ENCODE measurements around the gene SMCO1.

SMCO1 gene

GRCh38 chr3:196514913-196515621 lies at the start of gene SMCO1:
Gene SMCO1, minus strand, starts transcription at chr3:196515346. Its CDS starts 137 bp downstream, at chr3:196515209.
- TF ChIP-seq FOXM1 (IDR thresholded peaks at IDR 0.05; ENCODE audit: borderline replicate concordance) (no peak), FOXK2 (IDR thresholded peaks at IDR 0.05) (no peak), SUZ12 (IDR thresholded peaks at IDR 0.05) (no peak), ARNT (IDR thresholded peaks at IDR 0.05) (no peak), TARDBP (IDR thresholded peaks at IDR 0.05) (no peak)
- ChIA-PET CTCF (interaction anchor here (0.6 to 1.0 kb wide), 2 partner anchors 41 to 261 kb away, joined by 3 to 4 read pairs; no protein-coding TSS in a partner anchor), POLR2A (no interaction called here)
- DNase-seq (ENCODE audit: extremely low spot score) = no peak

- no peak for TF ChIP-seq PKNOX1 (IDR thresholded peaks at IDR 0.05)
- CTCF ChIA-PET = no interaction called here
- DNase-seq (ENCODE audit: extremely low spot score) = no peak
- POLR2A ChIA-PET = no interaction called here
These were observed 48.6 kb upstream of the SMCO1 start for GRCh38 chr3:196563721-196564225.

GRCh38 chr3:196559826-196560225 lies 44.7 kb upstream of the SMCO1 start:
- no peak for DNase-seq (ENCODE audit: extremely low spot score)
- ChIA-PET CTCF (no interaction called here), POLR2A (no interaction called here)
- no peak for TF ChIP-seq FOXA1 (IDR thresholded peaks at IDR 0.05)
- TF ChIP-seq TARDBP (IDR thresholded peaks at IDR 0.05) = no peak
- no peak for TF ChIP-seq L3MBTL2 (conservative IDR thresholded peaks at IDR 0.05)
- no peak for TF ChIP-seq CTBP1 (IDR thresholded peaks at IDR 0.05; ENCODE audit: borderline replicate concordance)
- TF ChIP-seq FOXM1 (IDR thresholded peaks at IDR 0.05; ENCODE audit: borderline replicate concordance) = no peak
- TF ChIP-seq ELF4 (IDR thresholded peaks at IDR 0.05) = no peak
- no peak for TF ChIP-seq LEF1 (IDR thresholded peaks at IDR 0.05; ENCODE audit: borderline replicate concordance)
- TF ChIP-seq PKNOX1 (IDR thresholded peaks at IDR 0.05) = no peak
- TF ChIP-seq ARNT (IDR thresholded peaks at IDR 0.05) = no peak
- no peak for TF ChIP-seq HDGF (IDR thresholded peaks at IDR 0.05; ENCODE audit: borderline replicate concordance)
- no peak for TF ChIP-seq SUZ12 (IDR thresholded peaks at IDR 0.05)

GRCh38 chr3:196558476-196558875 lies 43.3 kb upstream of the SMCO1 start:
- no peak for TF ChIP-seq LEF1 (IDR thresholded peaks at IDR 0.05; ENCODE audit: borderline replicate concordance)
- no peak for TF ChIP-seq L3MBTL2 (conservative IDR thresholded peaks at IDR 0.05)
- TF ChIP-seq NFRKB (IDR thresholded peaks at IDR 0.05) = no peak
- no peak for TF ChIP-seq PKNOX1 (IDR thresholded peaks at IDR 0.05)
- TF ChIP-seq FOXA1 (IDR thresholded peaks at IDR 0.05) = no peak
- no peak for TF ChIP-seq ARNT (IDR thresholded peaks at IDR 0.05)
- TF ChIP-seq TARDBP (IDR thresholded peaks at IDR 0.05) = no peak
- no peak for TF ChIP-seq SP1 (IDR thresholded peaks at IDR 0.05)
- no peak for TF ChIP-seq BHLHE40 (IDR thresholded peaks at IDR 0.05; ENCODE audit: borderline replicate concordance)
- TF ChIP-seq ELF4 (IDR thresholded peaks at IDR 0.05) = no peak
- TF ChIP-seq HDGF (IDR thresholded peaks at IDR 0.05; ENCODE audit: borderline replicate concordance) = no peak
- no peak for TF ChIP-seq SUZ12 (IDR thresholded peaks at IDR 0.05)
- no peak for TF ChIP-seq FOXK2 (IDR thresholded peaks at IDR 0.05)
- no peak for TF ChIP-seq FOXM1 (IDR thresholded peaks at IDR 0.05; ENCODE audit: borderline replicate concordance)
- TF ChIP-seq CTBP1 (IDR thresholded peaks at IDR 0.05; ENCODE audit: borderline replicate concordance) = no peak
- TF ChIP-seq ZNF384 (IDR thresholded peaks at IDR 0.05) = no peak
- ChIA-PET CTCF (no interaction called here), POLR2A (no interaction called here)
- DNase-seq (ENCODE audit: extremely low spot score) = no peak

GRCh38 chr3:196557236-196557635 lies 42.1 kb upstream of the SMCO1 start:
- POLR2A ChIA-PET = no interaction called here
- DNase-seq (ENCODE audit: extremely low spot score) = no peak
- TF ChIP-seq ARNT (IDR thresholded peaks at IDR 0.05) = no peak
- TF ChIP-seq FOXA1 (IDR thresholded peaks at IDR 0.05) = no peak
- no peak for TF ChIP-seq L3MBTL2 (conservative IDR thresholded peaks at IDR 0.05)
- TF ChIP-seq ZNF384 (IDR thresholded peaks at IDR 0.05) = no peak
- TF ChIP-seq PKNOX1 (IDR thresholded peaks at IDR 0.05) = no peak
- TF ChIP-seq BHLHE40 (IDR thresholded peaks at IDR 0.05; ENCODE audit: borderline replicate concordance) = no peak
- no peak for TF ChIP-seq FOXM1 (IDR thresholded peaks at IDR 0.05; ENCODE audit: borderline replicate concordance)
- no peak for TF ChIP-seq LEF1 (IDR thresholded peaks at IDR 0.05; ENCODE audit: borderline replicate concordance)
- no peak for TF ChIP-seq SP1 (IDR thresholded peaks at IDR 0.05)
- no peak for TF ChIP-seq ELF4 (IDR thresholded peaks at IDR 0.05)
- TF ChIP-seq HDGF (IDR thresholded peaks at IDR 0.05; ENCODE audit: borderline replicate concordance) = no peak
- no peak for TF ChIP-seq NFRKB (IDR thresholded peaks at IDR 0.05)
- TF ChIP-seq TARDBP (IDR thresholded peaks at IDR 0.05) = no peak
- CTCF ChIA-PET = no interaction called here

- TF ChIP-seq BHLHE40 (IDR thresholded peaks at IDR 0.05; ENCODE audit: borderline replicate concordance) (no peak), FOXA1 (IDR thresholded peaks at IDR 0.05) (no peak), SP1 (IDR thresholded peaks at IDR 0.05) (no peak), PKNOX1 (IDR thresholded peaks at IDR 0.05) (no peak), LEF1 (IDR thresholded peaks at IDR 0.05; ENCODE audit: borderline replicate concordance) (no peak), TARDBP (IDR thresholded peaks at IDR 0.05) (no peak), ZNF384 (IDR thresholded peaks at IDR 0.05) (no peak), HDGF (IDR thresholded peaks at IDR 0.05; ENCODE audit: borderline replicate concordance) (no peak), L3MBTL2 (conservative IDR thresholded peaks at IDR 0.05) (no peak), FOXM1 (IDR thresholded peaks at IDR 0.05; ENCODE audit: borderline replicate concordance) (no peak), FOXK2 (IDR thresholded peaks at IDR 0.05) (no peak), SUZ12 (IDR thresholded peaks at IDR 0.05) (no peak), ARNT (IDR thresholded peaks at IDR 0.05) (no peak), CTBP1 (IDR thresholded peaks at IDR 0.05; ENCODE audit: borderline replicate concordance) (no peak), NFRKB (IDR thresholded peaks at IDR 0.05) (no peak)
- ChIA-PET POLR2A (interaction anchor here (2.1 kb wide), 1 partner anchor 13 kb away, joined by 8 read pairs; the partner anchor contains the start of genes FBXO45 and WDR53), CTCF (no interaction called here)
- no peak for DNase-seq (ENCODE audit: extremely low spot score)
These were observed 40.1 kb upstream of the SMCO1 start for GRCh38 chr3:196555295-196555694.
